GM12865 (cell line): Measurements from ENCODE around the gene DUSP7.

Source experiments
- DNase-seq: peaks from one replicate; pipeline ENCODE4 v3.0.0; 2010; ENCODE audit warnings: low read depth
- H3K4me3 ChIP-seq: 2 replicates; pipeline ENCODE4 v1.5.1; 2011; ENCODE audit warnings: mild to moderate bottlenecking, low read depth, low read length, control low read depth
- TF ChIP-seq, protein P1 (sequence below): IDR thresholded peaks from 2 replicates; pipeline ENCODE4 v1.5.1; 2011; ENCODE audit warnings: low read length, control low read depth, low read depth, inconsistent platforms; ENCODE audit not compliant: insufficient read depth; ENCODE audit errors: missing control alignments

Gene DUSP7

GRCh38 chr3:52094571-52095485 is 38.5 kb upstream of the DUSP7 start:
- no peak overlapping the region for H3K4me3 ChIP-seq
- DNase-seq, result no peak
- TF ChIP-seq, protein P1, sequence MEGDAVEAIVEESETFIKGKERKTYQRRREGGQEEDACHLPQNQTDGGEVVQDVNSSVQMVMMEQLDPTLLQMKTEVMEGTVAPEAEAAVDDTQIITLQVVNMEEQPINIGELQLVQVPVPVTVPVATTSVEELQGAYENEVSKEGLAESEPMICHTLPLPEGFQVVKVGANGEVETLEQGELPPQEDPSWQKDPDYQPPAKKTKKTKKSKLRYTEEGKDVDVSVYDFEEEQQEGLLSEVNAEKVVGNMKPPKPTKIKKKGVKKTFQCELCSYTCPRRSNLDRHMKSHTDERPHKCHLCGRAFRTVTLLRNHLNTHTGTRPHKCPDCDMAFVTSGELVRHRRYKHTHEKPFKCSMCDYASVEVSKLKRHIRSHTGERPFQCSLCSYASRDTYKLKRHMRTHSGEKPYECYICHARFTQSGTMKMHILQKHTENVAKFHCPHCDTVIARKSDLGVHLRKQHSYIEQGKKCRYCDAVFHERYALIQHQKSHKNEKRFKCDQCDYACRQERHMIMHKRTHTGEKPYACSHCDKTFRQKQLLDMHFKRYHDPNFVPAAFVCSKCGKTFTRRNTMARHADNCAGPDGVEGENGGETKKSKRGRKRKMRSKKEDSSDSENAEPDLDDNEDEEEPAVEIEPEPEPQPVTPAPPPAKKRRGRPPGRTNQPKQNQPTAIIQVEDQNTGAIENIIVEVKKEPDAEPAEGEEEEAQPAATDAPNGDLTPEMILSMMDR, result no peak

- TF ChIP-seq, protein P1, result no peak
- DNase-seq, result no peak
- no peak overlapping the region for H3K4me3 ChIP-seq
Measured at GRCh38 chr3:52093756-52094545, 37.6 kb upstream of the DUSP7 start.

- no peak for DNase-seq
- H3K4me3 ChIP-seq, result no peak overlapping the region
- TF ChIP-seq, protein P1, result no peak
Measured at GRCh38 chr3:52092891-52093290, 36.5 kb upstream of the DUSP7 start.

- TF ChIP-seq, protein P1, result no peak
- no peak for DNase-seq
- no peak overlapping the region for H3K4me3 ChIP-seq
Measured at GRCh38 chr3:52092271-52092660, 35.9 kb upstream of the DUSP7 start.

DNA sequence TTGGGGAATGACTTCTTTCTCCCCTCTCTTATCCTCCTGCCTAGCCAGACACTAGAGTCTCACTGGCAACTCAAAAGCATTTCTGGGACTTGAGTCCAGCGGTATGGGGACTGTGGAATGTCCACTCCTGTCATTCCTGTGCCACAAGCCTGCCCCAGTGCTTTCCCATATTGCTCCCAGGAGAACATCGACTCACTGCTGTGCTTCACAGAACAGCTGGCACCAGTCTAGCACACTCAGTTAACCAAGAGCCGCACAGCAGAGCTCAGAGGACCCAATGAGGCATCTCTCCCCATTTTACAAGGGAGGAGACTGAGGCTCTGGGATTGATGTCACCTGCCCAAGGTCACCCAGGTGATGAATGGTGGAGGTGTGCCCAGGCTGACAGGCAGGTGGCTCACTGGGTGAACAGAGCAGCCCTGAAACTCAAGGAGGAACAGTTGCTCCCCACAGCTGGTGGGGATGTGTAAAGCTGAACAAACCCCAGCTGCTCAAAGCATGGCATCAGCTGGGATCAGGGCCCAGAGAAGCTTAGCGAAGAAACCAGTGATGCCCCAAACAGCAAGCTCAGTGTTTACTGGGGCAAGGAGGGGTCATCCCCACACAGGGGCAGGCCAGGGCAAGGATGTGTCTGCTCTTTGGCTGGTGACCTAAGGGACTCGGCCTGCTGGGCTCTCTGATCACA is 35.4 kb upstream of the DUSP7 start:
- DNase-seq, result no peak
- TF ChIP-seq, protein P1, result no peak
- no peak overlapping the region for H3K4me3 ChIP-seq

GRCh38 chr3:52090933-52091468 is 34.6 kb upstream of the DUSP7 start:
- TF ChIP-seq, protein P1, result no peak

More at GRCh38 chr3:52090933-52091468, 34.6 kb upstream of the DUSP7 start:
- H3K4me3 ChIP-seq, result no peak overlapping the region
- no peak for DNase-seq
